OCI-M2 (cell line): Measurements from ENCODE around the gene ADM2.

Experiments used
- DNase-seq: peaks from one replicate; lab custom pipeline; 2025; ENCODE audit not compliant: unreplicated experiment; lab: John Stamatoyannopoulos, UW

ADM2 gene

DNA sequence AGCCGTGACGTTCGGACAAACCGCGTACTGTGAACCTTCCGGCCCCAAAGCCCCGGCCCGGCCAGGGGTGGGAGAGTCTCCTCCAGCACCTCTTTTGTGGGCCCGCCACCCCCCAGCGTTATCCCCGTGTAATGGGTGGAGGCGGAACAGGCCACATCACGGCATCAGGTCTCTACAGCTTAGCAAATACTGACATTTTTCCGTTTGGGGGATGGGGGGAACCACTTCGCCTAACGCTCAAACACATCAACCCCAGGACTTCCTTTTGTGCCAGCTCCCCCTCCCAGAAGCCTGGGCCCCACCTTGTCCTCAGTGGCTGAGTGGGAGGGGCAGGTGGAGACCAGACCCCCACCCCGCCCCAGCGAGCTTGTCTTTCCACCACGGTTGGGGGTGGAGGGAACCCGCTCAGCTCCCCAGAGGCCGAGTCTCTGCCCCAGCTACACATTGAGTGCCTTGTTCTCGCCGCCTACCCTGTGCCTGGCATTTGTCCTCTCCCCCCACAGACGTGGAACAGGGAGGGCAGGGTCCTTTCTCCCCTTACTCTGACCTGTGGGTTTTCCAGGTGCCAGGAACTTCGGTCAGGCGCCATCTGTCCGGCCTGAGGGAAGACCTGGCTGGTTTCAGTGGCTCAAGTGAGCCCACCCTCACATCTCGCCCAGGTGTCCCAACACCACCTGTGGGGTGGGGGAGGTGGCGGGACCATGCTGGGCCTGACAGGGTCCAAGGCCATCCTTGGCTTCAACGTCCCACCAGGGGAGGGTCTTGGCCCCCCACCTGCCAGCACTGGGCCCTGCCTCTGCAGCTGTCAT is 36.1 kb upstream of the ADM2 start:
- DNase-seq: no peak

DNA sequence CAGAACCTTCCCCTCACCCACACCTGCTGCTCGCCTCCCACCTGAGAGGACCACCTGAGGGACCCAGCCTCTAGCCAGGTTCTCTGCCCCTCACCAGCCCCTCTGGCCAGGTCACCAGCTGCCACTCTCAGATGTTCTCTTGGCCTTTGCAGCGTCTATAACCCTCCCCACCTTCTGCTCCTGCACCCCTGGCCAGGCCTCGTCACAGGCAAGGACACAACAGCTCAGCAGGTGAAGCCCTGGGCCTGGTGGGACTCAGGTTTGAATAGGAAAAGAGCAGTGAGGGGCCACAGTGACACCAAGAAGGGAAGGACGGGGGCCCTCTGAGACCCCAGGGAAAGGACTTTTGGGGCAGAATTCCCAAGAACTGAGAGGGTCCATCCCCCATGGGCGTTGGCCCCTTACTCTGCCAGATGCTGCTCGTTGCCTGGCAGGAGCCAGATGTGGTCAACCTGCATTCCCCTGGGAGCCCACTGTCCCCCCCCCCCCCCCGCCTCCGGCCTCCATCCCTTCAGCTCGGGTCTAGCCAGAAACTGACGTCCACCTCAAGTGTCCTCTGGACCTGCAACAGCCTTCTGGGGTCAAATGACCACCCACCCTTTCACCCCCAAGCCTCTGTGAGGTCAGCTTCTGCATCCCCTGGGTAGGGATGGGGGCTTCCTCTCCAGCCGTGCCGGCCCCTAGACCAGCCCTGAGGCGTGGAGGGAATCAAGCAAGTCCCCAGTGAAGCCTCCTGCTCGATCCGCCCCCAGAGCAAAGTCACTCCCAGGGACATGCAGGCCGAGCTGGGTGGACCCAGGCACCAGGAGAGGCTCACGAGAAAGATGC is 35.2 kb upstream of the ADM2 start:
- no peak for DNase-seq

DNA sequence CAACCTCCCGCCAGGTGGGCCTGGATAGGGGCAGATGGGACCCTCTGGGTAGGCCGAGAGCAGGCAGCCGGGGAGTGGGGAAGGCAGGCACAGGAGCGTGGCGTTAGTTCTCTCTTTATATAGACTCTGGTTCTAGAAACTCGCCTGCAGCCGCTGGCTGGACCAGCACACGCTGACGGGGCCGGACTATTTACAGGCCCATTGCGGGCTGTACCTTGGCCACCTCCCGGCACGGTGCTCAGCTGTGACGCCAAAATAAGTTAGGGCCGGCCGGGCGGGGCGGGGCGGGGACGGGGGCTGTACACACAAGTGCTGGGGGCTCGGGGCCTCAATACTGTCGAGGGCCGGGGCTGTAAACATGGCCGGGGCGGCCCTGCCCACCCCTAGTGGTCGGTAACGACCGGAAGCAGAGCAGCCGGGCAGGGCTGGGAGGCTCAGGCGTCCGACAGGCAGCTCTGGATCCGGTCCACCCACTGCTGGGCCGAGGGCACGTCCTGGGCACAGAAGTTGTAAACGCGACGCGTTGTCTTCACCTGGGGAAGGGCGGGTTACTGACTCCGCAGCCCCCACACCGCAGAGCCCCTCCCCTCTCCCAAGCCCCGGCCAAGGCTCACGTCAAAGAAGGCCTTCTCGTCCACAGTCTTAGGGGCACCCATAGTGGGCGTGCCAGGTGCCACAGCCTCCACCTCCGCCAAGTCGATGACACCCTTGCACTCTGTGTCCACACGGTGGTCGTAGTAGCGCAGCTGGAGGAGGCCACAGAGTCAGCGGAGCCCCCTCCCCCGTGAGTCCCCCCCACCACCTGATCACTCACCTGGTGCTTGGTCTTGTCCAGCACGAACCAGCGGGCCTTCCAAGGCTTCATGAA is 34.4 kb upstream of the ADM2 start:
- DNase-seq: no peak

DNA sequence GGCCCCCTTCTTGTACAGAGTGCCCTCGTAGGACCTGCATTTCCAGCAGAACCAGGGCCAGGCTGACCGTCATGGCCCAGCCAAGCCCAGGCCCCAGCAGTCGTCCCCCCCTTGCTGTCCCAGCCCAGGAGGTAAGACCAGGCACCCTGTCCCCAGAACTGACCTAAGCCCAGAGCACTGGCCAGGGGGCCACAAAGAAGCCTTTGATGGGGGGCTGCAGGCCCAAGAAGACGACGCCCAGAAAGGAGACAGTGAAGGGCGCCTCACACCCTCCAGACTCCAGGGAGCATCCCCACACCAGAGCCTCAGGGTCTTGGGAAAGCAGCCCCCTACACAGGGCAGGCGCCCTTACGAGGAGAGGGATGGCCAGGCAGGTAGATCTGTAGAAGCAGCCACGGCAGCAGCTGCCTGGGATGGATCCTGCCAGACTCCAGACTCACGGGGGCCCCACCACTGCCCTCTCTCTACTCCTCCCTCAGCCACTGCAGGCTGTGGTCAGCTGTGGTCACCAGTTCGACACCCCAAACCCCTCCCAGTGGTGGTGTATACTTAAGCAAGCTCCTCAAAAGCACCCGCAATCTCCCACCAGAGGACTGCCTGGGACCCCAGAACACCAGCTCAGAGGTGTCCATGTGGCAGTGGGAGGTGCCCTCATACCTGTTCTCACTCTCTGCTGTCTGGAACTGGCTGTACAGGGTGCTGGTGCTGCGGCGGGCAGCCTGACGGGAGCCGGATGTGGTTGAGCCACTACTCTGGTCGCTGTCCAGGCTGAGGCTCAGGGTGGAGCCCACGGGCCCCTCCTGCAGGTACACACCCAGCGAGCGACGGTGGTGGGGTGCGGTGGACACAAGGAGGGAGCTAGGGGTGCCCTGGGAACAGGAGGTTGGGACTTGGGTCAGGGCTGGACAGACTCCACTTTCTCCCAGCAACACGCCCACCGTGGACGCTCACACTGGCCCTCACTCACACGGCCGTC is 33.5 kb upstream of the ADM2 start:
- no peak for DNase-seq

DNA sequence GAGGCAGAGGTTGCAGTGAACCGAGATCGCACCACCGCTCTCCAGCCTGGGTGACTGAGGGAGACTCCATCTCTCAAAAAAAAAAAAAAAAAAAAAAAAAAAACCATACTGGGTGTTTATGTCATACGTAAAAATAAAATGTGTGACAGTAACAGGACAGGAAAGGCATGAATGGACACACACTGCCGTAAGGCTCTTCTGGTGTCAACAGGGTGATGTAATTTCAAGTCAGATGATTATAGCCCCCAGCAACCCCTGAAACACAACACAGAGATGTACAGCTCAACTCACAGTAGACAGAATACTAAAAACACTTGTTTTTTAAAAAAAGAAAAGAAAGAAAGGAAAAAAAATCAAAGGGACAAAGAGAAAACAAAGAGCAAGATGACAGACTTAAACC is 28.7 kb upstream of the ADM2 start:
- no peak for DNase-seq

DNA sequence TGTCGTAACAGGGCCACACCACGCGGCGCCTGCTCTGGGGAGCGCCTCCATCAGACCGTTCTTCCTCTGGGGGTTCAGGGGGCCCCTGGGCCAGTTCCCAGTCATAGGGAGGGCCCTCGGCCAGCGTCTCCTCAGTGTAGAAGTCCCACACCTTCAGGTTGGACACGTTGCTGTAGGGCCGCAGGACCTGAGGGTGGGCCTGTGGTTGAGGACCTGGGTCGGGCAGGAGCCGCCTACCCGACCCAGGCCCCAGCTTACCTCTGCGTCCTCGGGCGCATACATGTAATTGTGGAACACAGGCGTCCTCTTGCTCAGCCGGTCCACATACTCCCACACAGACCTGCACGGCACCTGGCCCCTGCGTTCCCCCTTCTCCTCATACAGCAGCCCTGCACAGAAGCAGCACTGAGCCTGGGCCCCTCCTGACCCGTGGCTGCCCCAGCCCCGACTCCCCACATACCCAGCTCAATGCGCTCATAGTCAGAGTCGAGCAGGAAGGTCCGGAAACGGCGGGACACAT is 26.7 kb upstream of the ADM2 start:
- DNase-seq: no peak

DNA sequence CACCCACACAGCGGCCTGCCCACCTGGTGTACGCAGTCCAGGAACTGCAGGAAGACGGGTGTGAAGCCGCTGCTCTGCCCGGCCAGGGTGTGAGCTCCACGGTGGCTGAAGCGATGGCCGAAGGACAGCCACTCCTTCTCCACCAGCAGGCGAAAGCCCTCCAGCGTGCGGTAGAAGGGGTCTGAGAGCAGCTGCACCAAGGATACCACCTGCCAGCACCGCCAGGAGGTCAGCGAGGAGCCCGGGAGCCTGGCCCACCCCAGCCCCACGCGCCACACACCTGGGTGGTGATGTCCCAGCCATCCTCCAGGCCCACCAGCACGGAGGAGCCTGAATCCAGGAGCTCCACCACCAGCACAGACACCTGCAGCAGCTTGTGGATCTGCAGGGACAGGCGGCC is 26.1 kb upstream of the ADM2 start:
- DNase-seq: no peak

DNA sequence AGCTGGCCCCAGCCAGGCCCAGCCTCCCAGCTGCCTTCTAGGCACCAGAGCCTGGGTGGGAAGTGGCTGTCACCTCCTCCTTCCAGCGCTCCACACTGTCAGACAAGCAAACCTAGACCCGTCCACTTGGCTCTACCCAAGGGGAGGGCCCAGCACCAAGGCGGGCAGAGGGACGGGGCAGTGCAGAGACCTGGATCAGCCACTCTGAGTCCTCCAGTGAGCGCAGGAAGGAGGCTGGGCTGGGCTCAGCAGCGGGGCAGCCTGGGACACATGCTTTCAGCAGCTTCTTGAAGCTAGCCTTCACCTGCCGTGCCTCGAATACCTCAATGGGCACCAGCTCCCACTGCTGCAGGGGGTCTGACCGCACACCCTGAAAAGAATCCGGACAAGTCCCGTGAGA is 25.3 kb upstream of the ADM2 start:
- DNase-seq: no peak

DNA sequence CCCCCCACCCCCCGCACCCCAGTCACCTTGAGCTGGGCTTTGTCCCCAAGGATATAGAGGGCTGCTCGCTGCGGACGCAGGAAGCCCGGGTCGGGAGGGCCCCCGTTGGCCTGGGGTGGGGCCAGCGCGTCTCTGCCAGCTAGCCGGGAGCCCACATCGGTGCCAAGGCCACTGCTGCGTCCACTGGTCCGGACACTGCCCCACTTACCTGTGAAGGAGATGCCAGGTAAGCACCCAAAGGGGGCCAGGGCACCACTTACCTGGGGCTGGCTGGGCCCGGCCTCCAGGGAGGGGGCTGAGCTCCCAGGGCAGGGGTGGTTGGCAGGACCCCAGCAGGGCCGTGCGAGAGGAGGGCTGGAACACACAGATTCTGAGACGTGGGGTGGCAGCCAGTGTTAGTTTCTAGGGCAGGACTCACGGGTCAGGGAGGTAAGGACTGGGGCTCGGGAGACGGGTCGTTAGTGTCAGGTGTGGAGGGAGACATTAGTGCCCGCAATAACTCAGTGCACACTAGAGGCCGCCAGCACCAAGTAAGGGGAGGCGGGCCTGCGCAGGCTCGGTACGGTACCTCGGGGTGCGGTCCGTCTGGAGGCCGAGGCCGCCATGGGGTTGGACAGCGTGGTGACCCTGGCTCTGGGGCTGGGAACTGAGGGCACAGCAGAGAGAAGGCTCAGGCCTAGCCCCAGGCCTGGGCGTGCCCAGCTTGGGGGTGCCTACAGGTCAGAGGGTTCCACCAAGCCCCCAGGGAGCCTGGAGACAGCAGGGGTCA is 24.7 kb upstream of the ADM2 start:
- DNase-seq: no peak

DNA sequence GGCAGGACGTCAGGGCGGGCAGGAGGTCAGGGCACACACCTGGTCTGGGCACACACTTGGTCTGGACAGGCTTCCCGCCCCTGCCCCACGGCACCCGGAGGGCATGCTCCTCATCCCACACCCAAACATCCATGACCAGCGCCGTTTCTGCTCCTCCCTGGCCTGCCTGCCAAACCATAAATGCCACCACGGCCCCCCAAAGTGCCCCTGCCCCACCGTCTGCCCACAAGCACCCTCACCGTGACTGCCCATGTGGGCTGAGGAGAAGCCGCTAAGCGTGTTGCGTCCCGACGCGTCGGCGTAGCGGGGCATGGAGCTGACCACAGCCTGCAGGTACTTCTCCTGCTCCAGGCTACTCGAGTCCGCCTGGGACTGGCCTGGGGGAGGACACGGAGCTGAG is 22.3 kb upstream of the ADM2 start:
- no peak for DNase-seq

DNA sequence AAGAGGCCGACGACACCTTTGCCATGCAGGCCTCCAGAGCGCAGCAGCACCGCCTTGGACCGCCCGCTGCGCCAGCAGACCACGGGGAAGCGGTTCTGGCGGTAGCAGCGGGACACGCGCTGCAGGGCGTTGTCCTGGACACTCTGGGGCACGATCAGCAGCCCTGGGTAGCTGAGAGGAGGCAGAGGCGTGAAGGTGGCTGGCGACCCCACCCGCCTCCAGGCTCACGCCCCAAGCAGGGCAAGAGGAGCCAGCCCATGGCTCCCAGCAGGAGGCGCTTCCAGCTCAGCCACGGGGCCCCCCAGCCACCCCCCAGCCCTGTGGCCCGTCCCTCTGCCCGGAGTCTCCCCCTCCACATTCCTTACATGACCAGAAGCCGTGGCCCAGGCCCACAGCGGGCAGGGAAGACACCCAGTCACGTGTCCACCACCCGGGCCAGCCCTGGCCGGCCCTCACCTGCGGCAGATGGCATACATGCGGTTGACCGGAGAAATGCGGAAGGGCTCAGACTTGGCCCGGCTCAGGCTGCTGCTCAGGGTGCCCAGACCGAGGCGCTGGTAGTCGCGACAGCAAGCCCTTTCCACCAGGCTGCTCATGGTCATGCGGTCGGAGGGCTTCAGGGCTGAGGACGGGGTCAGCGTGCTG is 21.7 kb upstream of the ADM2 start:
- DNase-seq: no peak

DNA sequence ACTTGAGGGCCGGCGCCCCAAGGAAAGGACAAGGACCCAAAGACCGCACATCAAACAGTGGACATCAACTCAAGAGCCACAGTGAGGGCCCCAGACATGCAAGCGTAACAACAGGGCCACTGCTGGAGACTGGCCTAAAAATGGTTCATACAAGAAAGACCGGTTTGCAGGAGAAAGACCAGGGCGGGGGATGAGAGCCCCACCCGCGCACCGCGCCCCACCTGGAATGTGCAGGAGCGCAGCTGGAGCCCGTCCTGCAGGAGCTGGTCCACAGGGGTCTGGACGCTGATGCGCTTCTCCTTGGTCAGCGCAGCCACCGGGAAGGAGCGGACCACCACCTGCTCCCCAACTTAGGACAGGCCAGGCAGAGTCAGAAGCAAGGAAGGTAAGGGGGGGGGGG is 20.4 kb upstream of the ADM2 start:
- DNase-seq: no peak

DNA sequence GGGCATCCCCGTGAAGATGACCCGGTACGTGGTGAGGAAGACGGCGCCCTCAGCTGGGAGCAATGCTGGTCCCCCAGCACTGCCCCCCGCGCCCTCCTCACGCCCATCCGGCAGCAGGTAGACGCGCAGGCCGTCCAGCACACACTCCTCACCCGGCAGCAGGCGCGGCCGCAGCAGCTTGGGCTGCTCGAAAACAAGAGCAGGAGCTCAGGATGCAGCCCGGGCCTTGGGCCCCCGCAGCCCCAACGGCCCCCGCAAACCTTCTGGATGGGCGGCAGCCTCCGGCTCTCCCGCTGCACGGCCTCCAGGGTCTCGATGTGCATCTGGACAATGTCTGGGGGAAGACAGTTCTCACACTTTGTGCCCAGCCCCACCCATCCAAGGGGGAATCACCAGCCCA is 19.8 kb upstream of the ADM2 start:
- no peak for DNase-seq

DNA sequence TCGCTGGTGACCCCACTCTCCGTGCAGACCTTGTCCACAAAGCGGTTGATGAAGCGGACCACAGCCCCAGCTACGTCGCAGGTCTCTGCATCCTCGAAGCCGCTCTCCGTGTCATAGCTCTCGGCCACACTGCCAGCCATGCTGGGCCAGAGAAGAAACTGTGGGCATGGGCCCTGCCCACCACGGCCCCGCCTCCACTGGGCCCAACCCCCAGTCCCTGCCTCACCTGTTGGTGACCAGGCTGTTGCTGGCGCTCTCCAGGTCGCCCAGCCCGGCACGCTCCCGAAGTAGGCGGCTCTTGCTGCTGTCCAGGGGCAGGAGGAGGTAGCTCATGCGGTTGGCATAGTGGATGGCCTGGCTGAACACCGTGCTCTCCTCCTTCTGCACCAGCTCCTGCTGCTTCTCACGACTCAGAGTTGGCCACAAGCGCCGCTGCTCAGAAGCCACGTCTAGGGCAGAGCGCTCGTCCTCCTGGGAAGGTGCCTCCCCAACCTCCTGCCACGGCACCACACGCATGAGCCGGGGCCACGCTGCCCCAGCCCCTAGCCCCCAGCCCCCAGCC is 19.3 kb upstream of the ADM2 start:
- DNase-seq: no peak

DNA sequence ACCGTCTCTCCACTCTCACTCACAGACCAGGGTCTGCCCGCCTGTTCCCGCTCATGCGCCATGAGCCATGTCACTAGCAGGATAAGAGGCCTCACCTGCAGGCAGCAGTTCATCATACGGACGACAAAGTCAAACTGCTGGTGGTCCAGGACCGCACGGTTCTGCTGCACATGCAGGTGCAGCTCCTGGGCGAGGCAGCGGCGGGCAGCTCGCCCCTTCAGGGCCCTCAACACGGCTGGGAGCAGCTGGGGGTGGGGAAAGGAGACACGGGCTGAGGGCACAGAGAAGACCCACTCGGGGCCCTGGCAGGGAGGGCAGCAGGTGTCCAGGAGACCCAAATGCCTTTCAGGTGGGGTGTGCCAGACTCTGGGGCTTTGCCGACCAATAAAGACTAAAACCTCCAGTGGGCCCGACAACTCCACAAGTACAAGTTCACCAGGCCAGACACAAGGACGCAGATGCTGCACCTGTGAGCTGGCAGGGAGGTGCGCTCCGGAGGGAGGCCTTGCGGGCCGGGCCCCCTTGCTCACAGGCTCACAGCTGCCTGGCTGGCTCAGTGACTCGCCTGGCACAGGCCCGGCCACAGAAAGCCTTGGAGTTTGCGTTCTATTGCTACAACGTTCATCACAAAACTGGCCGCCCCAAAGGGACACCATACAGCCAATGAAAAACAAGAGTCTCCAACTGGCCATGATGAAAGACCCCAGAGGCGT is 18.0 kb upstream of the ADM2 start:
- no peak for DNase-seq

DNA sequence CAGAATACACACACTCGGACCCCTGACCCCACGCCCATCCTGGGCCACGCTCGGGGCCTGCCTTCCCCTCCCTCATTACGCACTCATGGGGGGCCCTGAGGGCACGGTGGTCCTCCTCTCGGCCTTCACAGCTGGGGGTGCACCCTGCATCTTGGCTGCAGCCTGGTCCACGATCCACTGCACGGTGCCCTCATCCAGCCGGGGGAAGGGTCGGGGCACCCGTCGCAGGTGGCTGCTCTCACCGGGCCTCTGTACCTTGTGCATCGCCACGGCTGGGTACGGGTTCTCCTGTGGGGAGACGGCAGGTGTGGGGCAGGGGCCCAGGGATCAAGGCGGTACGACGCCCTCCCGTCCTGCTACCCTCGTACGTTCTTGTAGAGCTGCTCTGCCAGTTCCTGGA is 16.9 kb upstream of the ADM2 start:
- DNase-seq: no peak

DNA sequence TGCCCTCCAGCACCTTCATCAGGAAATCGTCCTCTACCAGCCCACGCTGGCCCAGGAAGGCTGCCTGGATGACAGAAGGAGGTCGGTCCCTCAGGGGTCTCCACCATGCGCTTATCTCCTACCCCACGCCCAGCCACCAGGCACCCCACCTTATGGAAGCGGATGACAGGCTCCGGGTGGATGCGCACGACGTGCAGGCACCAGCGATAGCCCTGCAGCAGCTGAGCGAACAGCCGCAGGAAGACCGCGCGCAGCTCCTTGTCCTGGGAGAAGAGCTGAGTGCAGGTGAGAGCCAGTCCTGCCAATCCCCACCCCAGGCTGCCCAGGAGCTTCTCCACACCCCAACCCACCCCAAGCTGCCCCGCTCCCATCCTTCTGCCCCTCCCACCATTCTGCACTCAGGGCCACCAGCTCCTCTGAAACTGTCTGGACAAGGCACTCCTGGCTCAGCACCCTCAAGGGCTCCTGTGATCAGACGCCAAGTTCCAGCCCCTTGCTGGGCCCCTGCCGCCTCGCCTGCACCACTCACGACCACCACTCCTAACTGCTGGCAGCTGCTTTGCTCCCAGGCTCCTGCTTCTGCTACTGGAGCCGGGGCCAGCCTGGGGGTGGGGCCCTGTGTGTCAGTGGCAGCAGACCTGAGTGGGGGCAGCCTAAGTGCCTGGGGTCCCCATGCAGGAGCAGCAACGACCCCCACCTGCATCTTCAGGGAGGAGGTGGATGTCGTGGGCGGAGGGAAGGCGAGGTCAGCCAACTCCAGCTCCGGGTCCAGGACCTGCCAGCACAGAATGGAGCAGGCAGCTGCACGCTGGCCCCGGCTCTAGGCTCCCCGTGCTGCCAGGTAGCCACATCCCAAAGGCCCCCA is 16.0 kb upstream of the ADM2 start:
- DNase-seq: no peak
